DOHH2 (cell line): ENCODE measurements around the gene RBM20.

Experiments used
- EZH2phosphoT487 ChIP-seq: fragments of 200-600 bp; sonication (generic); IDR thresholded peaks from 2 replicates; pipeline ENCODE4 v1.6.1; 2017; ENCODE audit warnings: borderline replicate concordance, mild to moderate bottlenecking, antibody characterized with exemption, low read length, moderate library complexity, mixed read lengths
- TF ChIP-seq, protein P1 (sequence below): fragments of 200-600 bp; sonication (generic); IDR thresholded peaks from one replicate; pipeline ENCODE4 v1.5.1; 2014; ENCODE audit warnings: antibody characterized with exemption, mild to moderate bottlenecking, low read depth, low read length; ENCODE audit not compliant: poor library complexity, severe bottlenecking

DNA sequence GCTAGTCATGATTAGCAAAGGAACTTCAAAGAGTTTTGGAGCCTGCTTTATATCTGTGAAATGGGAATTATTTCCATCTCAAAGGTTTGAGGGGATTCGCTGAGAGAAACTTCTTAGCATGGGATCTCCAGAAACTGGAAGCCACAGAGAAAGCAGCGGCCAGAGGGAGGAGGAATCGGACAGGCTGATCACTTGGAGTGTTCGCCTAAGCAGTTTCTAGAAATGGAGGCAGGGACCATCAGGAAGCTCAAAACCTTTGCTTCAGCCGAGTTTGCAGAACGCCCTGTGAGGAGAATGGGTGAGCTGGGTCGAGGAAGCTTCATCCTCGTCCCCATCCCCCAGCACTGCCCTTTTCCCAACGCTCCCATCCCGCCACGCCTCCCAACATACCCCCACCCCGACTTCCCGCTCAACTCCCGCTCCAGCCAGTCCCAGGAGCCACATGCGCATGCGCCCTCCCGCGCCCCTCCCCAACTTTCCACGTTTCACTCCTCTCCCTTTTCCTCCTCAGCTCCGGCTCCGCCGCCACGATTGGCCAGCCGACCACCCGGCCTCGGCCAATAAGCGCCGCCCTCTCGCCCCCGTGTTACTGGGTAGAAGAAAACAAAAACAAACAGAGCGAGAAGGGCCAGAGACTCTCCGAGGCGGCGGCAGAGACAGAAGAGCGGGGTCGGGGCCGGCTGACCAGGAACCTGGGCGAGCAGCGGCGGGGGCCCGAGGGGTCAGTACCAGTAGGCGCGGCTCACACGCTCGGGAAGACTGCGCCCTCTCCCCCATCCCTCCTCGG lies 227.4 kb downstream of the RBM20 start, which contains the start of gene PDCD4:
- no peak for TF ChIP-seq EZH2phosphoT487
- TF ChIP-seq, protein P1, sequence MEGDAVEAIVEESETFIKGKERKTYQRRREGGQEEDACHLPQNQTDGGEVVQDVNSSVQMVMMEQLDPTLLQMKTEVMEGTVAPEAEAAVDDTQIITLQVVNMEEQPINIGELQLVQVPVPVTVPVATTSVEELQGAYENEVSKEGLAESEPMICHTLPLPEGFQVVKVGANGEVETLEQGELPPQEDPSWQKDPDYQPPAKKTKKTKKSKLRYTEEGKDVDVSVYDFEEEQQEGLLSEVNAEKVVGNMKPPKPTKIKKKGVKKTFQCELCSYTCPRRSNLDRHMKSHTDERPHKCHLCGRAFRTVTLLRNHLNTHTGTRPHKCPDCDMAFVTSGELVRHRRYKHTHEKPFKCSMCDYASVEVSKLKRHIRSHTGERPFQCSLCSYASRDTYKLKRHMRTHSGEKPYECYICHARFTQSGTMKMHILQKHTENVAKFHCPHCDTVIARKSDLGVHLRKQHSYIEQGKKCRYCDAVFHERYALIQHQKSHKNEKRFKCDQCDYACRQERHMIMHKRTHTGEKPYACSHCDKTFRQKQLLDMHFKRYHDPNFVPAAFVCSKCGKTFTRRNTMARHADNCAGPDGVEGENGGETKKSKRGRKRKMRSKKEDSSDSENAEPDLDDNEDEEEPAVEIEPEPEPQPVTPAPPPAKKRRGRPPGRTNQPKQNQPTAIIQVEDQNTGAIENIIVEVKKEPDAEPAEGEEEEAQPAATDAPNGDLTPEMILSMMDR: no peak
